Body of pancreas (tissue), 4 donors: Measurements from ENCODE around the gene STEAP1.

Source experiments
- POLR2A ChIP-seq, 3 donors: fragments of 450-650 bp; IDR thresholded peaks; one replicate each; pipeline ENCODE4 v1.6.1; 2016; ENCODE audit warnings: antibody characterized with exemption in 3 of 3, mild to moderate bottlenecking in 2 of 3
- TF ChIP-seq, protein P1 (sequence below), 7 experiments: fragments of 450-650 bp in 4 of 7; fragments of 200-600 bp in 3 of 7; sonication (generic) in 3 of 7; IDR thresholded peaks; one replicate each; pipeline ENCODE4 v1.5.1; 2016 to 2019; ENCODE audit warnings: antibody characterized with exemption in 7 of 7

DNA sequence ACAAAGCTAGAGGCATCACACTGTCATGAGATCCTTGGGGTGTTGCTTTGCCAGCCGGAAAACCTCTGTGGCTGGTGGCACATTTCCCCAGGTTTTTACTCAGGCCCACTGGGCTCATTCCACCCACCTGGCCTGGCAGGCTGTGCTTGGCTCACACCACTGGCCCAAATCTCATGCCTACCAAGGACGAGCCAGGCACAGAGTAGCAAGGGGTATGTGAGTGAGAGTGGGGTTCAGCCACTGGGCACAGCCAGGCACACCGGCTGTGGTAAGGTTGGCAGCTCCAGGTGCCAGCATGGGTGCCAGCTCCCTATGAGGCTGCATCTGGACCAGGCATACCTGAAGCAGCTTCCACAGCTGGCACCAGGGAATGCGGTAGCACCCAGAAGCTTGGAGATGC, 21.4 kb downstream of the STEAP1 start:
- TF ChIP-seq, protein P1, sequence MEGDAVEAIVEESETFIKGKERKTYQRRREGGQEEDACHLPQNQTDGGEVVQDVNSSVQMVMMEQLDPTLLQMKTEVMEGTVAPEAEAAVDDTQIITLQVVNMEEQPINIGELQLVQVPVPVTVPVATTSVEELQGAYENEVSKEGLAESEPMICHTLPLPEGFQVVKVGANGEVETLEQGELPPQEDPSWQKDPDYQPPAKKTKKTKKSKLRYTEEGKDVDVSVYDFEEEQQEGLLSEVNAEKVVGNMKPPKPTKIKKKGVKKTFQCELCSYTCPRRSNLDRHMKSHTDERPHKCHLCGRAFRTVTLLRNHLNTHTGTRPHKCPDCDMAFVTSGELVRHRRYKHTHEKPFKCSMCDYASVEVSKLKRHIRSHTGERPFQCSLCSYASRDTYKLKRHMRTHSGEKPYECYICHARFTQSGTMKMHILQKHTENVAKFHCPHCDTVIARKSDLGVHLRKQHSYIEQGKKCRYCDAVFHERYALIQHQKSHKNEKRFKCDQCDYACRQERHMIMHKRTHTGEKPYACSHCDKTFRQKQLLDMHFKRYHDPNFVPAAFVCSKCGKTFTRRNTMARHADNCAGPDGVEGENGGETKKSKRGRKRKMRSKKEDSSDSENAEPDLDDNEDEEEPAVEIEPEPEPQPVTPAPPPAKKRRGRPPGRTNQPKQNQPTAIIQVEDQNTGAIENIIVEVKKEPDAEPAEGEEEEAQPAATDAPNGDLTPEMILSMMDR (IDR thresholded peaks at IDR 0.05): no peak
- no peak for TF ChIP-seq POLR2A (IDR thresholded peaks at IDR 0.05)
